ENCODE results near the gene SHQ1. TPM values are rescaled to one million over a fixed set of nuclear protein-coding genes. Genes with fewer than 3 reads are reported as not detected.

The SHQ1 gene
- polyA plus RNA-seq, 1 donor, result 15.4 TPM

GRCh38 chr3:72848703-72849081 lies 447 bp upstream of the SHQ1 start:
- 0% methylated on average over 1 of the region's 11 CpGs for WGBS (ENCODE audit: insufficient coverage, low lambda C conversion rate)
- H3K27me3 ChIP-seq (ENCODE audit: control insufficient read depth, insufficient read depth, low read length), result no peaks in the 10 kb centered on the region
- H3K27ac ChIP-seq (ENCODE audit: low read length), result no peak overlapping the region
- peaks cover 22% of the 10 kb centered on the region for H3K4me1 ChIP-seq (ENCODE audit: control insufficient read depth, insufficient read depth, low read length)
- H3K36me3 ChIP-seq (ENCODE audit: control insufficient read depth, insufficient read depth, low read length), result no peaks in the 10 kb centered on the region
- no peaks in the 10 kb centered on the region for H3K9me3 ChIP-seq (ENCODE audit: control insufficient read depth, low read depth, low read length)
- H3K4me3 ChIP-seq (ENCODE audit: low read length), result peak overlapping the region; percentile 97
- DNase-seq, result no peak

- no CpG with 5 or more reads among the region's 6 CpGs for WGBS (ENCODE audit: insufficient coverage, low lambda C conversion rate)
- Histone ChIP-seq H3K36me3 (ENCODE audit: control insufficient read depth, insufficient read depth, low read length) (peaks cover under 1% of the 10 kb centered on the region), H3K4me1 (ENCODE audit: control insufficient read depth, insufficient read depth, low read length) (peaks cover 22% of the 10 kb centered on the region), H3K9me3 (ENCODE audit: control insufficient read depth, low read depth, low read length) (no peaks in the 10 kb centered on the region), H3K27me3 (ENCODE audit: control insufficient read depth, insufficient read depth, low read length) (no peaks in the 10 kb centered on the region), H3K4me3 (ENCODE audit: low read length) (peak overlapping the region; percentile 97), H3K27ac (ENCODE audit: low read length) (peak overlapping the region; percentile 70)
- no peak for DNase-seq
Observed at GRCh38 chr3:72847282-72847681, 963 bp downstream of the SHQ1 start.

- H3K27me3 ChIP-seq (ENCODE audit: control insufficient read depth, insufficient read depth, low read length), result no peaks in the 10 kb centered on the region
- peaks cover 22% of the 10 kb centered on the region for H3K4me1 ChIP-seq (ENCODE audit: control insufficient read depth, insufficient read depth, low read length)
- no peak overlapping the region for H3K4me3 ChIP-seq (ENCODE audit: low read length)
- peak overlapping the region; percentile 31 for H3K27ac ChIP-seq (ENCODE audit: low read length)
- 40% methylated on average over 1 of the region's 10 CpGs for WGBS (ENCODE audit: insufficient coverage, low lambda C conversion rate)
- H3K36me3 ChIP-seq (ENCODE audit: control insufficient read depth, insufficient read depth, low read length), result peaks cover 10% of the 10 kb centered on the region
- H3K9me3 ChIP-seq (ENCODE audit: control insufficient read depth, low read depth, low read length), result no peaks in the 10 kb centered on the region
- peak; percentile 52 to 74 for DNase-seq
Observed at GRCh38 chr3:72846166-72846565, 2.1 kb downstream of the SHQ1 start.

GRCh38 chr3:72844436-72844993 lies 3.7 kb downstream of the SHQ1 start:
- no peak for DNase-seq

GRCh38 chr3:72839057-72839456 lies 9.2 kb downstream of the SHQ1 start:
- Histone ChIP-seq H3K27me3 (ENCODE audit: control insufficient read depth, insufficient read depth, low read length) (no peaks in the 10 kb centered on the region), H3K27ac (ENCODE audit: low read length) (no peak overlapping the region), H3K4me1 (ENCODE audit: control insufficient read depth, insufficient read depth, low read length) (no peaks in the 10 kb centered on the region), H3K4me3 (ENCODE audit: low read length) (no peak overlapping the region), H3K9me3 (ENCODE audit: control insufficient read depth, low read depth, low read length) (no peaks in the 10 kb centered on the region), H3K36me3 (ENCODE audit: control insufficient read depth, insufficient read depth, low read length) (peaks cover 42% of the 10 kb centered on the region)
- no peak for DNase-seq
- no CpG with 5 or more reads among the region's 3 CpGs for WGBS (ENCODE audit: insufficient coverage, low lambda C conversion rate)

More at GRCh38 chr3:72844436-72844993, 3.7 kb downstream of the SHQ1 start:
- peaks cover 19% of the 10 kb centered on the region for H3K36me3 ChIP-seq (ENCODE audit: control insufficient read depth, insufficient read depth, low read length)
- H3K27ac ChIP-seq (ENCODE audit: low read length), result no peak overlapping the region
- H3K4me1 ChIP-seq (ENCODE audit: control insufficient read depth, insufficient read depth, low read length), result peaks cover 22% of the 10 kb centered on the region
- 100% methylated on average over 1 of the region's 1 CpG for WGBS (ENCODE audit: insufficient coverage, low lambda C conversion rate)
- H3K9me3 ChIP-seq (ENCODE audit: control insufficient read depth, low read depth, low read length), result no peaks in the 10 kb centered on the region
- H3K27me3 ChIP-seq (ENCODE audit: control insufficient read depth, insufficient read depth, low read length), result no peaks in the 10 kb centered on the region
- no peak overlapping the region for H3K4me3 ChIP-seq (ENCODE audit: low read length)

- no peak for DNase-seq
- H3K9me3 ChIP-seq (ENCODE audit: control insufficient read depth, low read depth, low read length), result no peaks in the 10 kb centered on the region
- no peaks in the 10 kb centered on the region for H3K4me1 ChIP-seq (ENCODE audit: control insufficient read depth, insufficient read depth, low read length)
- no CpG with 5 or more reads among the region's 3 CpGs for WGBS (ENCODE audit: insufficient coverage, low lambda C conversion rate)
- H3K27me3 ChIP-seq (ENCODE audit: control insufficient read depth, insufficient read depth, low read length), result no peaks in the 10 kb centered on the region
- H3K36me3 ChIP-seq (ENCODE audit: control insufficient read depth, insufficient read depth, low read length), result peaks cover 47% of the 10 kb centered on the region
- no peak overlapping the region for H3K4me3 ChIP-seq (ENCODE audit: low read length)
- no peak overlapping the region for H3K27ac ChIP-seq (ENCODE audit: low read length)
Observed at GRCh38 chr3:72836923-72837322, 11.3 kb downstream of the SHQ1 start.

- H3K36me3 ChIP-seq (ENCODE audit: control insufficient read depth, insufficient read depth, low read length), result peaks cover 46% of the 10 kb centered on the region
- no peaks in the 10 kb centered on the region for H3K9me3 ChIP-seq (ENCODE audit: control insufficient read depth, low read depth, low read length)
- H3K27ac ChIP-seq (ENCODE audit: low read length), result no peak overlapping the region
- H3K4me1 ChIP-seq (ENCODE audit: control insufficient read depth, insufficient read depth, low read length), result no peaks in the 10 kb centered on the region
- DNase-seq, result peak in 1 of 2 donors; percentile 36
- H3K27me3 ChIP-seq (ENCODE audit: control insufficient read depth, insufficient read depth, low read length), result no peaks in the 10 kb centered on the region
- no peak overlapping the region for H3K4me3 ChIP-seq (ENCODE audit: low read length)
- no CpG with 5 or more reads among the region's 3 CpGs for WGBS (ENCODE audit: insufficient coverage, low lambda C conversion rate)
Observed at GRCh38 chr3:72836416-72836815, 11.8 kb downstream of the SHQ1 start.

- Histone ChIP-seq H3K9me3 (ENCODE audit: control insufficient read depth, low read depth, low read length) (no peaks in the 10 kb centered on the region), H3K36me3 (ENCODE audit: control insufficient read depth, insufficient read depth, low read length) (peaks cover 25% of the 10 kb centered on the region), H3K4me1 (ENCODE audit: control insufficient read depth, insufficient read depth, low read length) (no peaks in the 10 kb centered on the region), H3K27me3 (ENCODE audit: control insufficient read depth, insufficient read depth, low read length) (no peaks in the 10 kb centered on the region), H3K27ac (ENCODE audit: low read length) (no peak overlapping the region), H3K4me3 (ENCODE audit: low read length) (no peak overlapping the region)
- no peak for DNase-seq
Observed at GRCh38 chr3:72830452-72831223, 17.6 kb downstream of the SHQ1 start.

GRCh38 chr3:72829701-72830100 lies 18.5 kb downstream of the SHQ1 start:
- no peaks in the 10 kb centered on the region for H3K27me3 ChIP-seq (ENCODE audit: control insufficient read depth, insufficient read depth, low read length)
- no peak overlapping the region for H3K27ac ChIP-seq (ENCODE audit: low read length)

GRCh38 chr3:72821161-72821781 lies 27.0 kb downstream of the SHQ1 start:
- peak; percentile 81 to 95 for DNase-seq
- no peaks in the 10 kb centered on the region for H3K27me3 ChIP-seq (ENCODE audit: control insufficient read depth, insufficient read depth, low read length)
- peak overlapping the region; percentile 84 for H3K27ac ChIP-seq (ENCODE audit: low read length)
- H3K9me3 ChIP-seq (ENCODE audit: control insufficient read depth, low read depth, low read length), result no peaks in the 10 kb centered on the region
- H3K36me3 ChIP-seq (ENCODE audit: control insufficient read depth, insufficient read depth, low read length), result peaks cover 3% of the 10 kb centered on the region
- H3K4me3 ChIP-seq (ENCODE audit: low read length), result no peak overlapping the region
- 7% methylated on average over 2 of the region's 8 CpGs for WGBS (ENCODE audit: insufficient coverage, low lambda C conversion rate)
- H3K4me1 ChIP-seq (ENCODE audit: control insufficient read depth, insufficient read depth, low read length), result peaks cover 27% of the 10 kb centered on the region

More at GRCh38 chr3:72829701-72830100, 18.5 kb downstream of the SHQ1 start:
- Histone ChIP-seq H3K36me3 (ENCODE audit: control insufficient read depth, insufficient read depth, low read length) (peaks cover 20% of the 10 kb centered on the region), H3K4me3 (ENCODE audit: low read length) (no peak overlapping the region), H3K9me3 (ENCODE audit: control insufficient read depth, low read depth, low read length) (no peaks in the 10 kb centered on the region), H3K4me1 (ENCODE audit: control insufficient read depth, insufficient read depth, low read length) (no peaks in the 10 kb centered on the region)
- DNase-seq, result no peak

Measured in large intestine (tissue), 3 donors.